DND-41 (cell line): Measurements from ENCODE around the gene MYLK4.
A peak's percentile ranks its signal among the peaks of the same experiment; 100 is the strongest.

Experiments
- EZH2 ChIP-seq: IDR thresholded peaks from 3 replicates; pipeline ENCODE4 v1.6.1; 2012; ENCODE audit warnings: borderline replicate concordance, low read depth, mild to moderate bottlenecking, moderate library complexity, low read length, inconsistent platforms; ENCODE audit not compliant: severe bottlenecking
- TF ChIP-seq, protein P1 (sequence below): IDR thresholded peaks from 2 replicates; pipeline ENCODE4 v1.5.1; 2012; ENCODE audit warnings: borderline replicate concordance, low read length, moderate library complexity, mild to moderate bottlenecking; ENCODE audit not compliant: poor library complexity, severe bottlenecking; ENCODE audit errors: extremely low read depth

DNA sequence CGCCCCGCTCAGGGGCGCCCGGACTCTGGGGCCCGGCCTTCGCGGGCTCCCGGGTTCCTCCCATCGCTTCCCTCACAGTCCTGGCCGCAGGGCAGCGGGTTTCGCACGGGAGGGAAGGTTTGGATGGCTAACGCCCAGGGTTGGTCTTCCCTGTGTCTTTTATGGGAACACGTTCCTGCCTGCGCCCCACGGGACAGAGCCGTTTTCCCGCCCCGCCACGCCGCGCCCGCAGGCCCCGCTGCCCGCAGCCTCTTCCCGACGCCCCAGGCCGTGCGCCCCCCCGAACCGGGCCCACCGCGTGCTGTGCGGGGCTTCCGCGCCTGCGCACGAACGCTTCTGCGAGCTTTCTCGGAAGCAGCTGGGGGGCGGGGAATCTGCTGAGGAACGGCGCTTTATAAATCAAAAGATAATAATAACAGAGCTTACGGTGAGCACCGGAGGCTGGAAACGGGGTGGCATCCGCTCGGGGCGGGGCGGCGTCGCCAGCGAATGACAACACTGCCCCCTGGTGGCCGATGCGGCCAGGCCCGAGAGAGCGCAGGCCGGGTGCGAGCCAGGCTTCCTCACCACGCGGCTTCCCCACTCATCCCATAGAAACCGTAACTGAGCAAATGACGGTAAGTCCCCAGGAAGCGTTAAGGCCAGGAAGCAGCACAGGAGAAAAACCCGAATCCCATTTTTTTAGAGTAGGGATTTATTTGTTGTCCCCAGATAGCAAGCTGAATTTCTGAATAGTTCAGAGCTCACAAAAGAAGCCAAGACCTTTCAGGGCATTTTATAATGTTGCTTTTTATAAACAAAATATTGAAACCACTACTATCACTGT, 116.4 kb downstream of the MYLK4 start:
- TF ChIP-seq, protein P1, sequence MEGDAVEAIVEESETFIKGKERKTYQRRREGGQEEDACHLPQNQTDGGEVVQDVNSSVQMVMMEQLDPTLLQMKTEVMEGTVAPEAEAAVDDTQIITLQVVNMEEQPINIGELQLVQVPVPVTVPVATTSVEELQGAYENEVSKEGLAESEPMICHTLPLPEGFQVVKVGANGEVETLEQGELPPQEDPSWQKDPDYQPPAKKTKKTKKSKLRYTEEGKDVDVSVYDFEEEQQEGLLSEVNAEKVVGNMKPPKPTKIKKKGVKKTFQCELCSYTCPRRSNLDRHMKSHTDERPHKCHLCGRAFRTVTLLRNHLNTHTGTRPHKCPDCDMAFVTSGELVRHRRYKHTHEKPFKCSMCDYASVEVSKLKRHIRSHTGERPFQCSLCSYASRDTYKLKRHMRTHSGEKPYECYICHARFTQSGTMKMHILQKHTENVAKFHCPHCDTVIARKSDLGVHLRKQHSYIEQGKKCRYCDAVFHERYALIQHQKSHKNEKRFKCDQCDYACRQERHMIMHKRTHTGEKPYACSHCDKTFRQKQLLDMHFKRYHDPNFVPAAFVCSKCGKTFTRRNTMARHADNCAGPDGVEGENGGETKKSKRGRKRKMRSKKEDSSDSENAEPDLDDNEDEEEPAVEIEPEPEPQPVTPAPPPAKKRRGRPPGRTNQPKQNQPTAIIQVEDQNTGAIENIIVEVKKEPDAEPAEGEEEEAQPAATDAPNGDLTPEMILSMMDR, result peak; percentile 96
- no peak for TF ChIP-seq EZH2
